ENCODE measurements around the gene PDIA5.
"Not testable (repeated sequence)": the region's sequence is repeated elsewhere in the genome, so short reads cannot be mapped to it uniquely, and the experiment has no call there.

The PDIA5 gene

DNA sequence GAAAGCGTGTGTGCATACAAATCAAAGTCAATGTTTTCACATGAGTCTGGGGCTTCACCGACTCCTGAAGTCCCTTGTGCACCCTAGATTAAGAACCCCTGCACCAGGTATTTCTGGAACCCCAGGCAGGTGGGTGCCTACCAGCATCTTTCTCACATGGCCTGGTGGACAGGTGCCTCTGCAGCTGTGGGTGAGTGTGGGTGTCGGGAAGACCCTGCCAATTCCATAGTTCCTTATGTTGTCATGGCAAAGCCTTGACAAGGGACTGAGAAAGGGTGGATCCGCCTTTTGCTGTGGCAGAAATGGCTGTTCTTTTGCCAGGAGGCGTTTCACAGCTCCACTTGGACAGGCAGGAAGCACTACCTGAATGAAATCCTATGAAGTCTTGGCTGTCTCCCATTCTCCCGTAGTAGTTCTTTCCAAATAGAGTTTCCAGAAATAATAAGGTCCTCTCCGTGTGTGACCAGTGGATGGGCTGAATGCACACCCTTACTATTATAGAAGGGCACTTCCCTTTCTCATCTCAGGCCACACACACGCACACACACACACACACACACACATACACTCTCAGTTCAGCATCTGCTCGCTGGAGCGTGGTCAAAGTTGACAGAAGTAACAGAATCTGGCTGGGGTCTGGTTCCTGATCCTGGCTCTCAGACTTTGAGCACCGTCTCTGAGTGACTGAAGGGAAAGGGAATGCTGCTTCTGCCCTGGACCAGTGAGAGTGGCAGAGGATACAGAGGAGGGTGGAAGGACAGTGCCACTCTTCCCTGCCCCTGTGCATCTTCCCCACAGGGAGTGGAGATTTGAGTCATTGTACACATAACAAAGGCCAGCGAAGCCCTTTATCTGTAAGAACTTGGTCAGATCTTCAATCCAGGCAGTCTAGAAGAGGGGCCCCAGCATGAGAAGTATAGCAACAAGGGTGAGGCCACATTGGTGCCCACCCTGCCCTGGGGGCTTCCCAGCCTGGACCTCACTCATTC is 38.7 kb downstream of the PDIA5 start:
- H3K9ac ChIP-seq (ENCODE audit: insufficient read length): no peak overlapping the region
- 0 out of 2 replicates have a peak, but pooled peaks have one; percentile 2 for TF ChIP-seq POLR2AphosphoS5 (IDR thresholded peaks at IDR 0.05; ENCODE audit: borderline replicate concordance, low read depth, low read length)
- TF ChIP-seq FOXP2 (optimal IDR thresholded peaks at IDR 0.05; ENCODE audit: control extremely low read depth, extremely low read length, insufficient read depth): no peak
- H3K4me3 ChIP-seq: no peak overlapping the region
- peaks cover 92% of the 10 kb centered on the region for H3K36me3 ChIP-seq (ENCODE audit: insufficient read depth, low read length)
- no peak overlapping the region for H3K27ac ChIP-seq
- no peaks in the 10 kb centered on the region for H3K9me3 ChIP-seq (ENCODE audit: low read depth, low read length)
- DNase-seq (ENCODE audit: low read depth, low spot score): no peak

DNA sequence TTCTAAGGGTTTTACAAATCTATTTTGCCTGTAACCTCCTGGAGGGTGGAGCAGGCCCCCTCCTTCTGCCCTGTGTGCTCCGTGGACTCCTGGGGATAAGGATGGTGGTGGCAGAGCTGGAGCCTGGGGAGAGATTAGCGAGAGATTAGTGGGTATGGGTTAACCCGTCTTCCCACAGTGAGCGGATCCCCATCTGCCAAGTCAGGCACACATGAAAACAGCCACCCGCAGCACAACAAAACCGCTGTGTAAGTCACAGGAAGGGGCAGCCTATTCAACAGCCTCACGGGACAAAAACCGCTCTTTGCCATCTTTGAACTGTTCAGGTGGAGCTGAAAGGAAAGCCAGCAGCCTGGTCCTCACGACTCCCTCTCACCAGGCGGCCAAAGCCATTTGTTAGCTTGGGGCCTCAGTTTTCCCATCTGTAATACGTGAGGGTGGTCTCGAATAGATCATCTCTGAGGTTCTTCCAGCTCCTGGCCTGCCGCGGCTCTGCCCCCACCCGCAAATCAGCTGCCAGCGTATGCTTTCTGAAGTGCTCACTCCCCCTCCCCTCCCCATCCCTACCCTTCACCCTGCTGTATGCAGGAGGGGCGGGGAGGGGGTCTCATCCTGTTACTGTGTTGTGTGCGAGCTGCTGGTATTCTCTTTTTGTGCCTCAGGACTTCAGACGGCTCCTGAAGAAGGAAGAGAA is 43.6 kb downstream of the PDIA5 start:
- Histone ChIP-seq H3K4me3 (no peak overlapping the region), H3K36me3 (ENCODE audit: insufficient read depth, low read length) (peaks cover 86% of the 10 kb centered on the region), H3K9ac (ENCODE audit: insufficient read length) (peak overlapping the region; percentile 5), H3K27ac (peak overlapping the region; percentile 6; the same call in 1 of the 2 replicates), H3K9me3 (ENCODE audit: low read depth, low read length) (no peaks in the 10 kb centered on the region)
- TF ChIP-seq EZH2 (IDR thresholded peaks at IDR 0.05): no peak
- no peak for TF ChIP-seq POLR2AphosphoS5 (IDR thresholded peaks at IDR 0.05; ENCODE audit: borderline replicate concordance, low read depth, low read length)
- TF ChIP-seq FOXP2 (optimal IDR thresholded peaks at IDR 0.05; ENCODE audit: control extremely low read depth, extremely low read length, insufficient read depth): no peak
- DNase-seq (ENCODE audit: low read depth, low spot score): no peak

DNA sequence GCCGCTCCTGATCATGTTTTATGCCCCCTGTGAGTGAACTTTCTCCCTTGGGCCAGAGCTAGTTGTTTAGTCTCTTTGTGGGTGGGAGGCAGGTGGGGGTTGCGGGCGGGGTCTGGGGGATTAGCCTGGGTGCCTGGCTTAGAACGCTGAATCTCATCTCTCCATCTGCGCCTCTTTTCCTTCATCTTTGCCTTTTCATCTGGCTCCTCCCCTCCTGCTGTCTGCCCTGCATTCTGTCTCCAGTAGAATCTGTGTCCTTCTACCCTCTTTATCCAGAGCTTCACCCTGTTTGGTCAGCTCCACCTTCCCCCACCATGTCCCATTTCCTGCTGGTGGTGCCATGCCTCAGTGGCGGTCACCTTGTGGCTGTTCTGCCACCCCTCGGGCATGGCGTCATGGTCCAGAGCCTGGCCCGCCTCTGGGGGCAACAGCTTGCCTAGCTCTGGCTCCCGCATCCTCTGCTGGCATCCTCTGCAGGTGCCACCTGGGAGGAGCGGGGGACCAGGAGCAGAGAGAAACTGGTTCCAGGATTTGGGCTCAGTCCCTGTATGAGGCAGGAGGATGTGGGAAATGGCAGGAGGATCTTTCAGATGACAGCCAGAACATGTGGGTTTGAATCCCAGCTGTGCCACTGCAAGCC is 44.3 kb downstream of the PDIA5 start:
- Histone ChIP-seq H3K27ac (no peak overlapping the region), H3K4me3 (no peak overlapping the region), H3K9ac (ENCODE audit: insufficient read length) (no peak overlapping the region), H3K9me3 (ENCODE audit: low read depth, low read length) (no peaks in the 10 kb centered on the region), H3K36me3 (ENCODE audit: insufficient read depth, low read length) (peaks cover 86% of the 10 kb centered on the region)
- TF ChIP-seq EZH2 (IDR thresholded peaks at IDR 0.05) (no peak), FOXP2 (optimal IDR thresholded peaks at IDR 0.05; ENCODE audit: control extremely low read depth, extremely low read length, insufficient read depth) (no peak), POLR2AphosphoS5 (IDR thresholded peaks at IDR 0.05; ENCODE audit: borderline replicate concordance, low read depth, low read length) (no peak)
- no peak for DNase-seq (ENCODE audit: low read depth, low spot score)

DNA sequence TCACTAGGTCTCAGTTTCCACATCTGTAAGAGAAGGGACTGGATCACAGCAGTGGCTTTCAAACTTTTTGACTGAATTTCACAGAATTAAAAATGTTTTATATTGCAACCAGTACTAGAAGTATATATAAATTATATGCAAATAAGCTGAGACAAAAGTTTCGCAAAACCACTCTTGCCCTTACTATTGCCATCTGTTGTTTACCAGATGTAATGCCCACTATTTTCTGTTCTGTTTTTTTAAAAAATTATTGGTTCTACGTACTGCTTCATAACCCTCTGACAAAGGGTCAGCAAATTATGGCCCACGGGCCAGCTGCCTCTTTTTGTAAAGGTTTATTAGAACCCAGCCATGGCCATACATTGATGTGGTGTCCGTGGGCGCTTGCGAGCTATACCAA is 44.8 kb downstream of the PDIA5 start:
- DNase-seq (ENCODE audit: low read depth, low spot score): no peak
- peaks cover 86% of the 10 kb centered on the region for H3K36me3 ChIP-seq (ENCODE audit: insufficient read depth, low read length)
- H3K9ac ChIP-seq (ENCODE audit: insufficient read length): no peak overlapping the region
- no peaks in the 10 kb centered on the region for H3K9me3 ChIP-seq (ENCODE audit: low read depth, low read length)
- TF ChIP-seq FOXP2 (optimal IDR thresholded peaks at IDR 0.05; ENCODE audit: control extremely low read depth, extremely low read length, insufficient read depth) (no peak), EZH2 (IDR thresholded peaks at IDR 0.05) (no peak), POLR2AphosphoS5 (IDR thresholded peaks at IDR 0.05; ENCODE audit: borderline replicate concordance, low read depth, low read length) (no peak)
- no peak overlapping the region for H3K4me3 ChIP-seq
- H3K27ac ChIP-seq: no peak overlapping the region

DNA sequence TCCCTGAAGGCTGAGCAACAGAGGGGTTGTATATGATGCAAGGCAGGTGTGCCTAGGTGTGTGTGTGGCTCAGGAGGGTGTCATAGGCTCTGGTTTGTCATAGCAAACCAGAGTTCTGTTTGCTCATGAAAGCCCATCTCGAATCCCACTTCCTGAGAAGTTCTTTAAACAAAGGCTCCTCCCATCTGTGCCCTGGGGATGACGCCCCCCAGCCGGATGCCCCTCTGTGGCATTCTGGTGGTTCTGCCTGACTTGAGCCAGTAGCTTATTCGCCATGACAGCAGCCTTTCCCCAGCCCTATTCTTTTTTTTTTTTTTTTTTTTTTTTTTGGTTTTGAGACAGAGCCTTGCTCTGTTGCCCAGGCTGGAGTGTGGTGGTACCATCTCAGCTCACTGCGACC is 45.4 kb downstream of the PDIA5 start:
- TF ChIP-seq FOXP2 (optimal IDR thresholded peaks at IDR 0.05; ENCODE audit: control extremely low read depth, extremely low read length, insufficient read depth) (no peak), EZH2 (IDR thresholded peaks at IDR 0.05) (no peak), POLR2AphosphoS5 (IDR thresholded peaks at IDR 0.05; ENCODE audit: borderline replicate concordance, low read depth, low read length) (no peak)
- Histone ChIP-seq H3K9ac (ENCODE audit: insufficient read length) (no peak overlapping the region), H3K9me3 (ENCODE audit: low read depth, low read length) (no peaks in the 10 kb centered on the region), H3K36me3 (ENCODE audit: insufficient read depth, low read length) (peaks cover 81% of the 10 kb centered on the region), H3K27ac (no peak overlapping the region), H3K4me3 (no peak overlapping the region)
- DNase-seq (ENCODE audit: low read depth, low spot score): no peak

DNA sequence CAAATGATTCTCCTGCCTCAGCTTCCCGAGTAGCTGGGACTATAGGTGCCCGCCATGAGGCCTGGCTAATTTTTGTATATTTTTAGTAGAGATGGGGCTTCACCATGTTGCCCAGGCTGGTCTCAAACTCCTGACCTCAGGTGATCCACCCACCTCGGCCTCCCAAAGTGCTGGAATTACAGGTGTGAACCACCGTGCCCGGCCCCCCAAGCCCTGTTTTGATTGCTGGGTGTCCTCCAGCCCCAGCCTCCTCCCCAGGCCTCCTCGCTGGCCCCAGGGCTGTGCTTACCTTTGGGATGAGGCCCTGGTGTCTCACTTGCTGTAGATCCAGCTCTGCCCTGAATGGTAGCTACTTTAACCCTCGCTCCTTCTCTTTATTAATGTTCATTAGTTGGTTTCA is 45.8 kb downstream of the PDIA5 start:
- H3K9ac ChIP-seq (ENCODE audit: insufficient read length); DNase-seq (ENCODE audit: low read depth, low spot score); H3K9me3 ChIP-seq (ENCODE audit: low read depth, low read length); H3K27ac ChIP-seq; H3K4me3 ChIP-seq: not testable (repeated sequence)
- peaks cover 80% of the 10 kb centered on the region for H3K36me3 ChIP-seq (ENCODE audit: insufficient read depth, low read length)

DNA sequence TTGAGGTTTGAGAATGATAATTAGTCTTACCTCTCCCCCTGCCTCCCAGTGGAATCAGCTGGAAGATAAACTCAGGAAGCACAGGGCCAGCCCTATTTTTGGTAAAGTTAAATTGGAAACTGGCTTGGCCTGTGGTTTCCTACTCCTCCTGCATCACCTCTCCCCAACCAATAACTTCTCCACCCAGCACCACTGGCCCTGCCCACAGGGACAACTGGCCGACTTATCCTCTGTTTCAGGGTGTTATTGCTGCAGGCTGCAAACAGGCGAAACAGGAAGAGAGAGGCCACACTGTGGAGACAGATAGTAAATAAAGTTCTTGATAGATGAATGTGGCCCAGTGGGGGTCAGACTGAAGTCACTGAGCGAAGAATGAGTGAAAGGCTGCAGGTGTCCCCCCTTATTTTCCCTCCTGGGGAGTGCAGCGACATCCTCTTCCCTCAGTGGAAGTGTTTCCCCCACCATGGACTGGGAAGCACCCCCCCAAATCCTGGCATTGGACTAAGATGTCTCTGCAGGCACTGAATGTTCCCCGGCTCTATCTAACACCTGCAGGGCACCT is 47.1 kb downstream of the PDIA5 start:
- Histone ChIP-seq H3K9me3 (ENCODE audit: low read depth, low read length) (no peaks in the 10 kb centered on the region), H3K27ac (0 out of 2 replicates have a peak overlapping the region, but pooled peaks have one; percentile 3), H3K4me3 (no peak overlapping the region), H3K36me3 (ENCODE audit: insufficient read depth, low read length) (peaks cover 86% of the 10 kb centered on the region), H3K9ac (ENCODE audit: insufficient read length) (no peak overlapping the region)
- DNase-seq (ENCODE audit: low read depth, low spot score): no peak
- TF ChIP-seq EZH2 (IDR thresholded peaks at IDR 0.05): no peak
- no peak for TF ChIP-seq FOXP2 (optimal IDR thresholded peaks at IDR 0.05; ENCODE audit: control extremely low read depth, extremely low read length, insufficient read depth)
- no peak for TF ChIP-seq POLR2AphosphoS5 (IDR thresholded peaks at IDR 0.05; ENCODE audit: borderline replicate concordance, low read depth, low read length)

DNA sequence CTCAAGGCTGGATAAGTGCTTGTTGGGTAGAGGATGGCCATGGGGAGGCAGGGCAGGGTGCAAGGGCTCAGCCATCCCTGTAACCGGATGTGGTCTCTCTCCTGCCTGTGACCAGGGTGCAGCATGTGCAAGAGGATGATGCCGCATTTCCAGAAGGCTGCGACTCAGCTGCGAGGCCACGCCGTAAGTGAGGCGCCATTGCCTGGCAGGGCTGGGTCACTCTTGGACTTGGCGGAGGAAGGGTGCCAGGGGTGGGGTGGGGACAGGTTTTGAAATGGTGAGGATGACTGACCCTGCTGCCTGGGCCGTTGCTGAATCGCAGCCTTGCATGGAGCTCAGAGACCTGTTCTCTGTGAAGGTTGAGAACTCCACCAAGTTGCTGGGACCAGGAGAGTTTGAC is 49.3 kb downstream of the PDIA5 start:
- Histone ChIP-seq H3K36me3 (ENCODE audit: insufficient read depth, low read length) (peaks cover 89% of the 10 kb centered on the region), H3K9me3 (ENCODE audit: low read depth, low read length) (no peaks in the 10 kb centered on the region), H3K9ac (ENCODE audit: insufficient read length) (no peak overlapping the region), H3K27ac (no peak overlapping the region), H3K4me3 (no peak overlapping the region)
- DNase-seq (ENCODE audit: low read depth, low spot score): no peak
- TF ChIP-seq FOXP2 (optimal IDR thresholded peaks at IDR 0.05; ENCODE audit: control extremely low read depth, extremely low read length, insufficient read depth) (no peak), EZH2 (IDR thresholded peaks at IDR 0.05) (no peak), POLR2AphosphoS5 (IDR thresholded peaks at IDR 0.05; ENCODE audit: borderline replicate concordance, low read depth, low read length) (no peak)

All from SK-N-MC (cell line).